HCT116 (cell line): ENCODE results near the gene MYO10. TPM values are rescaled to one million over a fixed set of nuclear protein-coding genes. Genes with fewer than 3 reads are reported as not detected.

Experiments used
- ATAC-seq: fragments of 200-7000 bp; cut with Tn5 transposase; 2 replicates; pipeline ENCODE4 v1.9.1; 2020; ENCODE audit warnings: mild to moderate bottlenecking, moderate library complexity
- BruUV-seq: library from RNA; stranded (reverse); fragments of 400-500 nt; replicated peaks from 2 replicates; lab custom pipeline; 2021; lab: Mats Ljungman, UMichigan
- CTCF ChIA-PET: fragments of 300-600 bp; sonication (Branson Sonifier 250); formaldehyde crosslinking; loops from one replicate; lab custom pipeline; 2021; ENCODE audit warnings: antibody characterized with exemption; lab: Charles Lee
- POLR2A ChIA-PET: fragments of 300-600, 350-600 bp; sonication (Branson Sonifier 250); formaldehyde crosslinking; loops from one replicate; lab custom pipeline; 2021; ENCODE audit warnings: antibody characterized with exemption; lab: Charles Lee
- RAD21 ChIA-PET, 2 experiments: fragments of 300-600 bp; sonication (Branson Sonifier 250); formaldehyde crosslinking; loops; one replicate each; lab custom pipeline; 2023; ENCODE audit warnings: low total read pairs in 2 of 2; ENCODE audit not compliant: uncharacterized antibody in 2 of 2, unreplicated experiment in 2 of 2, low non-redundant PET in 1 of 2; lab: Charles Lee
- DNase-seq: peaks from one replicate; pipeline ENCODE4 v3.0.0-alpha.2; 2010; ENCODE audit warnings: low read depth, low spot score
- H2AFZ ChIP-seq: fragments of 200-600 bp; shearing (Covaris generic), sonication (generic); 2 replicates; pipeline ENCODE4 v1.6.1; 2017; ENCODE audit warnings: low read depth, mixed run types, mixed read lengths, antibody characterized with exemption, low read length; ENCODE audit not compliant: poor library complexity, severe bottlenecking
- H3K27ac ChIP-seq: 2 replicates; pipeline ENCODE4 v1.5.1; 2012; ENCODE audit warnings: low read depth, low read length
- H3K27me3 ChIP-seq: fragments of 200-600 bp; sonication (generic); 2 replicates; pipeline ENCODE4 v1.6.1; 2016; ENCODE audit warnings: mixed run types, low read length, mixed read lengths; ENCODE audit not compliant: insufficient read depth
- H3K36me3 ChIP-seq, 2 experiments: fragments of 200-500 bp in 1 of 2; fragments of 200-600 bp in 1 of 2; sonication (Bioruptor generic) in 1 of 2; sonication (generic) in 1 of 2; 2 replicates each; pipeline versions ENCODE4 v1.5.1 to v1.6.1; 2014 to 2016; ENCODE audit warnings: low read length in 2 of 2, inconsistent platforms in 1 of 2, mixed read lengths in 1 of 2, mixed run types in 1 of 2; ENCODE audit not compliant: insufficient read depth in 2 of 2, control insufficient read depth in 1 of 2
- H3K4me1 ChIP-seq, 2 experiments: fragments of 200-600 bp in 1 of 2; sonication (generic) in 1 of 2; 2 replicates each; pipeline versions ENCODE4 v1.5.1 to v1.6.1; 2012 to 2017; ENCODE audit warnings: low read length in 2 of 2, inconsistent platforms in 1 of 2, mild to moderate bottlenecking in 1 of 2, mixed read lengths in 1 of 2, mixed run types in 1 of 2, moderate library complexity in 1 of 2; ENCODE audit not compliant: insufficient read depth in 2 of 2, control insufficient read depth in 1 of 2
- H3K4me2 ChIP-seq: fragments of 200-600 bp; sonication (generic); 2 replicates; pipeline ENCODE4 v1.6.1; 2017; ENCODE audit warnings: mixed run types, low read length, mixed read lengths
- H3K4me3 ChIP-seq, 2 experiments: fragments of 200-600 bp in 1 of 2; sonication (generic) in 1 of 2; replicated peaks in 1 of 2; 2 replicates each; pipeline ENCODE4 v1.5.1; 2011 to 2016; ENCODE audit warnings: low read length in 2 of 2, control low read depth in 1 of 2, low read depth in 1 of 2, mild to moderate bottlenecking in 1 of 2, mixed read lengths in 1 of 2, mixed run types in 1 of 2
- H3K79me2 ChIP-seq: fragments of 200-600 bp; sonication (generic); 2 replicates; pipeline ENCODE4 v1.6.1; 2017; ENCODE audit warnings: mild to moderate bottlenecking, mixed run types, low read length, moderate library complexity, mixed read lengths; ENCODE audit not compliant: insufficient read depth
- H3K9ac ChIP-seq: fragments of 200-600 bp; sonication (generic); 2 replicates; pipeline ENCODE4 v1.6.1; 2016; ENCODE audit warnings: low read length, mixed read lengths
- H3K9me2 ChIP-seq: fragments of 200-600 bp; sonication (generic), shearing (Covaris generic); 2 replicates; pipeline ENCODE4 v1.6.1; 2017; ENCODE audit warnings: mixed run types, mild to moderate bottlenecking, moderate library complexity; ENCODE audit not compliant: insufficient read depth
- H3K9me3 ChIP-seq, 2 experiments: fragments of 200-500 bp in 1 of 2; fragments of 200-600 bp in 1 of 2; sonication (Bioruptor generic) in 1 of 2; sonication (generic) in 1 of 2; 2 replicates each; pipeline ENCODE4 v1.6.1; 2014 to 2017; ENCODE audit warnings: low read length in 2 of 2, mixed read lengths in 2 of 2, inconsistent platforms in 1 of 2, low read depth in 1 of 2, mild to moderate bottlenecking in 1 of 2, mixed run types in 1 of 2, moderate library complexity in 1 of 2; ENCODE audit not compliant: control insufficient read depth in 1 of 2, insufficient read depth in 1 of 2
- H4K20me1 ChIP-seq: fragments of 200-600 bp; sonication (generic), shearing (Covaris generic); 2 replicates; pipeline ENCODE4 v1.6.1; 2017; ENCODE audit warnings: mixed run types, mild to moderate bottlenecking, moderate library complexity; ENCODE audit not compliant: insufficient read depth
- CBX3 ChIP-seq: IDR thresholded peaks from 2 replicates; pipeline ENCODE4 v1.6.1; 2012; ENCODE audit warnings: low read depth
- CEBPB ChIP-seq: IDR thresholded peaks from 2 replicates; pipeline ENCODE4 v1.6.1; 2012; ENCODE audit warnings: low read depth
- EGR1 ChIP-seq: IDR thresholded peaks from 2 replicates; pipeline ENCODE4 v1.6.1; 2012; ENCODE audit warnings: low read depth
- ELF1 ChIP-seq: IDR thresholded peaks from 2 replicates; pipeline ENCODE4 v1.6.1; 2012; ENCODE audit warnings: low read depth, borderline replicate concordance
- EZH2 ChIP-seq: fragments of 200-600 bp; sonication (generic); IDR thresholded peaks from 2 replicates; pipeline ENCODE4 v1.6.1; 2017; ENCODE audit warnings: antibody characterized with exemption, mixed run types
- EZH2phosphoT487 ChIP-seq: fragments of 200-600 bp; IDR thresholded peaks from 2 replicates; pipeline ENCODE4 v1.6.1; 2018; ENCODE audit warnings: antibody characterized with exemption, borderline replicate concordance
- JUND ChIP-seq: IDR thresholded peaks from 2 replicates; pipeline ENCODE4 v1.6.1; 2012
- POLR2A ChIP-seq: IDR thresholded peaks from 2 replicates; pipeline ENCODE4 v1.7.0; 2011; ENCODE audit warnings: borderline replicate concordance; ENCODE audit not compliant: insufficient read depth, insufficient read length; ENCODE audit errors: extremely low read depth
- POLR2AphosphoS5 ChIP-seq: IDR thresholded peaks from 2 replicates; pipeline ENCODE4 v1.6.1; 2011; ENCODE audit warnings: mild to moderate bottlenecking, low read depth, low read length, moderate library complexity
- RAD21 ChIP-seq: IDR thresholded peaks from 2 replicates; pipeline ENCODE4 v1.6.1; 2012; ENCODE audit warnings: low read depth, mild to moderate bottlenecking
- SIN3A ChIP-seq: IDR thresholded peaks from 2 replicates; pipeline ENCODE4 v1.6.1; 2012; ENCODE audit warnings: low read depth
- SP1 ChIP-seq: IDR thresholded peaks from 2 replicates; pipeline ENCODE4 v1.6.1; 2012; ENCODE audit warnings: low read depth
- SRF ChIP-seq: IDR thresholded peaks from 2 replicates; pipeline ENCODE4 v1.6.1; 2012; ENCODE audit warnings: low read depth
- TCF7L2 ChIP-seq: IDR thresholded peaks from 2 replicates; pipeline ENCODE4 v1.7.0; 2011; ENCODE audit warnings: borderline replicate concordance, inconsistent platforms; ENCODE audit not compliant: insufficient read depth, insufficient read length; ENCODE audit errors: extremely low read depth
- YY1 ChIP-seq: IDR thresholded peaks from 2 replicates; pipeline ENCODE4 v1.6.1; 2011; ENCODE audit warnings: low read length, low read depth, moderate library complexity, mild to moderate bottlenecking; ENCODE audit not compliant: insufficient replicate concordance; ENCODE audit errors: extremely low read depth
- ZFX ChIP-seq: fragments of 450-650 bp; IDR thresholded peaks from 2 replicates; pipeline ENCODE4 v1.6.1; 2017
- ZNF274 ChIP-seq: fragments of 200-500 bp; sonication (Bioruptor generic); IDR thresholded peaks from 2 replicates; pipeline ENCODE4 v1.6.1; 2014; ENCODE audit warnings: mild to moderate bottlenecking, low read depth, low read length, inconsistent platforms
- intact Hi-C: fragments of 100-400 bp; cut with micrococcal nuclease; formaldehyde crosslinking; loops from 2 replicates; pipeline ENCODE4 v1.10.0; 2022
- total RNA-seq: library from RNA; stranded (reverse); gene quantifications from one replicate; pipeline ENCODE4 v1.2.1, GENCODE V29; 2021; ENCODE audit not compliant: unreplicated experiment
- TF ChIP-seq, protein P1 (sequence below), 3 experiments: fragments of 200-600 bp in 1 of 3; sonication (generic) in 1 of 3; IDR thresholded peaks in 2 of 3; conservative IDR thresholded peaks in 1 of 3; 2 replicates each; pipeline ENCODE4 v1.5.1; 2012 to 2017; ENCODE audit warnings: low read depth in 2 of 3, low read length in 2 of 3, antibody characterized with exemption in 1 of 3, borderline replicate concordance in 1 of 3, control low read depth in 1 of 3, mild to moderate bottlenecking in 1 of 3, mixed read lengths in 1 of 3, mixed run types in 1 of 3, moderate library complexity in 1 of 3; ENCODE audit not compliant: insufficient read depth in 1 of 3
- TF ChIP-seq, protein P2 (sequence below): IDR thresholded peaks from 2 replicates; pipeline ENCODE4 v1.6.1; 2012
- TF ChIP-seq, protein P3 (sequence below): IDR thresholded peaks from 2 replicates; pipeline ENCODE4 v1.6.1; 2012
- TF ChIP-seq, protein P4 (sequence below): IDR thresholded peaks from 2 replicates; pipeline ENCODE4 v1.6.1; 2011; ENCODE audit warnings: mild to moderate bottlenecking, low read length, moderate library complexity; ENCODE audit not compliant: insufficient replicate concordance; ENCODE audit errors: extremely low read depth

The MYO10 gene
- total RNA-seq, 1 experiment from 2014 or later: 34.9 TPM

DNA sequence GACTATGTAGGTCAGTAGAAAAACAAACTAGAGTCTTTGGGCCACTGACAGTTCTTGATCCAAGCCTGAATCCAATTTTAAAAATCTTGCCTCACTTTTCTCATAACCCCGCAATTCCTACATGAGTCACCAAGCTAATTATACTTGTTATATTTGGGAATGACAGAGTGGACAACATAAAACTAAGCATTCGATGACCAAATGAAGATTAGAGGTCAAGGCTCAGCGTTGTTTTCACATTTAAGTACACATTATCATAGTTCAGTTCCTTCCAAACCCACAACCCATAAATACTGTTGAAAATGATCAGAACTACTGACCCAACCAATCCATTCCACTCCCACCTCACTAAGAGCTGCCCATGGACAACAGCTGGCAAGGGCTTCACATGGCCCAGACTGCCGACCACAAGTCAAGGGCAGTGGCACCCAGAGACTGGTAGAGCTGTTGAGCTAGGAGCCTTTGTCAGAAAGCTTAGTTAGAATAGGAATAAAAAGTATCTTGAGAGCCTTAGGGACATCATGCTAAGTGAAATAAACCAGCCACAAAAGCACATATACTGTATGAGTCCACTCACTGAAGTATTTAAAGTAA is 64.2 kb downstream of the MYO10 start:
- RAD21 ChIA-PET: no interaction called here
- no TSS peak for BruUV-seq
- DNase-seq: no peak
- Histone ChIP-seq H3K27ac (peak overlapping the region; percentile 77; the same call in 1 of the 2 replicates), H3K36me3 (peaks cover 0 to 15% of the 10 kb centered on the region in 2 experiments; a peak in 1 of 4 replicates), H2AFZ (no peak overlapping the region), H3K4me3 (peak overlapping the region in 1 of 2 experiments; percentile 1; a peak in 1 of 4 replicates), H3K79me2 (peaks cover 27% of the 10 kb centered on the region), H3K4me1 (peaks cover 37 to 44% of the 10 kb centered on the region in 2 experiments), H3K4me2 (peak overlapping the region; percentile 80), H3K9ac (no peak overlapping the region), H3K27me3 (no peaks in the 10 kb centered on the region), H3K9me2 (no peaks in the 10 kb centered on the region), H3K9me3 (no peaks in the 10 kb centered on the region), H4K20me1 (peaks cover 5% of the 10 kb centered on the region; the same call in 1 of the 2 replicates)
- POLR2A ChIA-PET: no interaction called here
- CTCF ChIA-PET: no interaction called here
- no peak for ATAC-seq
- intact Hi-C loops: loop anchor here (5.0 kb wide), 1 partner anchor 65 kb away; the partner anchor contains the start of gene MYO10
- TF ChIP-seq ELF1 (no peak), EZH2phosphoT487 (no peak), CEBPB (0 out of 2 replicates have a peak, but pooled peaks have one; percentile 28), CBX3 (0 out of 2 replicates have a peak, but pooled peaks have one; percentile 29), ZFX (no peak), RAD21 (no peak), SIN3A (no peak), SP1 (no peak), TCF7L2 (no peak), POLR2AphosphoS5 (no peak), JUND (peak; percentile 30; the same call in 1 of the 2 replicates), YY1 (no peak), POLR2A (no peak), SRF (no peak), ZNF274 (no peak), EGR1 (peak; percentile 29; the same call in 1 of the 2 replicates), EZH2 (no peak)
- TF ChIP-seq, protein P1, sequence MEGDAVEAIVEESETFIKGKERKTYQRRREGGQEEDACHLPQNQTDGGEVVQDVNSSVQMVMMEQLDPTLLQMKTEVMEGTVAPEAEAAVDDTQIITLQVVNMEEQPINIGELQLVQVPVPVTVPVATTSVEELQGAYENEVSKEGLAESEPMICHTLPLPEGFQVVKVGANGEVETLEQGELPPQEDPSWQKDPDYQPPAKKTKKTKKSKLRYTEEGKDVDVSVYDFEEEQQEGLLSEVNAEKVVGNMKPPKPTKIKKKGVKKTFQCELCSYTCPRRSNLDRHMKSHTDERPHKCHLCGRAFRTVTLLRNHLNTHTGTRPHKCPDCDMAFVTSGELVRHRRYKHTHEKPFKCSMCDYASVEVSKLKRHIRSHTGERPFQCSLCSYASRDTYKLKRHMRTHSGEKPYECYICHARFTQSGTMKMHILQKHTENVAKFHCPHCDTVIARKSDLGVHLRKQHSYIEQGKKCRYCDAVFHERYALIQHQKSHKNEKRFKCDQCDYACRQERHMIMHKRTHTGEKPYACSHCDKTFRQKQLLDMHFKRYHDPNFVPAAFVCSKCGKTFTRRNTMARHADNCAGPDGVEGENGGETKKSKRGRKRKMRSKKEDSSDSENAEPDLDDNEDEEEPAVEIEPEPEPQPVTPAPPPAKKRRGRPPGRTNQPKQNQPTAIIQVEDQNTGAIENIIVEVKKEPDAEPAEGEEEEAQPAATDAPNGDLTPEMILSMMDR (IDR thresholded peaks at IDR 0.05 in 2 of 3, conservative IDR thresholded peaks at IDR 0.05 in 1 of 3; ENCODE audit: borderline replicate concordance in 1 of 3, insufficient read depth in 1 of 3, low read depth in 2 of 3, low read length in 2 of 3): no peak
- TF ChIP-seq, protein P2, sequence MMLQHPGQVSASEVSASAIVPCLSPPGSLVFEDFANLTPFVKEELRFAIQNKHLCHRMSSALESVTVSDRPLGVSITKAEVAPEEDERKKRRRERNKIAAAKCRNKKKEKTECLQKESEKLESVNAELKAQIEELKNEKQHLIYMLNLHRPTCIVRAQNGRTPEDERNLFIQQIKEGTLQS: no peak
- TF ChIP-seq, protein P3, sequence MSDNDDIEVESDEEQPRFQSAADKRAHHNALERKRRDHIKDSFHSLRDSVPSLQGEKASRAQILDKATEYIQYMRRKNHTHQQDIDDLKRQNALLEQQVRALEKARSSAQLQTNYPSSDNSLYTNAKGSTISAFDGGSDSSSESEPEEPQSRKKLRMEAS: no peak
- TF ChIP-seq, protein P4, sequence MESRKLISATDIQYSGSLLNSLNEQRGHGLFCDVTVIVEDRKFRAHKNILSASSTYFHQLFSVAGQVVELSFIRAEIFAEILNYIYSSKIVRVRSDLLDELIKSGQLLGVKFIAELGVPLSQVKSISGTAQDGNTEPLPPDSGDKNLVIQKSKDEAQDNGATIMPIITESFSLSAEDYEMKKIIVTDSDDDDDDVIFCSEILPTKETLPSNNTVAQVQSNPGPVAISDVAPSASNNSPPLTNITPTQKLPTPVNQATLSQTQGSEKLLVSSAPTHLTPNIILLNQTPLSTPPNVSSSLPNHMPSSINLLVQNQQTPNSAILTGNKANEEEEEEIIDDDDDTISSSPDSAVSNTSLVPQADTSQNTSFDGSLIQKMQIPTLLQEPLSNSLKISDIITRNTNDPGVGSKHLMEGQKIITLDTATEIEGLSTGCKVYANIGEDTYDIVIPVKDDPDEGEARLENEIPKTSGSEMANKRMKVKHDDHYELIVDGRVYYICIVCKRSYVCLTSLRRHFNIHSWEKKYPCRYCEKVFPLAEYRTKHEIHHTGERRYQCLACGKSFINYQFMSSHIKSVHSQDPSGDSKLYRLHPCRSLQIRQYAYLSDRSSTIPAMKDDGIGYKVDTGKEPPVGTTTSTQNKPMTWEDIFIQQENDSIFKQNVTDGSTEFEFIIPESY: no peak
